Esophagus squamous epithelium (tissue), 4 donors: ENCODE measurements around the gene MRPS15.

Experiments used
- POLR2A ChIP-seq, 4 donors: fragments of 450-650 bp; IDR thresholded peaks; one replicate each; pipeline ENCODE4 v1.6.1; 2017; ENCODE audit warnings: antibody characterized with exemption in 4 of 4, mild to moderate bottlenecking in 4 of 4, moderate library complexity in 3 of 4
- TF ChIP-seq, protein P1 (sequence below), 6 experiments: fragments of 450-650 bp in 4 of 6; fragments of 200-600 bp in 2 of 6; sonication (generic) in 2 of 6; IDR thresholded peaks; one replicate each; pipeline ENCODE4 v1.5.1; 2016 to 2019; ENCODE audit warnings: antibody characterized with exemption in 6 of 6, mild to moderate bottlenecking in 4 of 6, moderate library complexity in 4 of 6

DNA sequence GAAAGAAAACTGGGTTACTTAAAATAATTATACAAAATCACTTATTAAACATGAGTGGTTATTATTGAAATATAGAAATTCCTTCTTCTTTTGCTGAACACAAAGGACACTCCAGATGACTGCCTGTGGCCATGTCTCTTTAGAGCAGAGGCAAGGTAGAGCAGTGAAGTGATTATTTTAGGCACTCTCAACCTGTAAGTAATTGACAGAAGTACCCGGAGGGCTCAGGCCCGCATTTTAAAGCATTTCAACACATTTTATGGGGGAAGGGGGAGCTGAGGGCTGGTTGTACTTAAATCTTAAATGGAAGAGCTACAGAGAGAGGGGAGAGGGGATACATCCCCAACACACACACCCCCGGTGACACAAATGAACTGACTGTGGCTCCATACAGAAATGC is 24.1 kb downstream of the MRPS15 start:
- TF ChIP-seq, protein P1, sequence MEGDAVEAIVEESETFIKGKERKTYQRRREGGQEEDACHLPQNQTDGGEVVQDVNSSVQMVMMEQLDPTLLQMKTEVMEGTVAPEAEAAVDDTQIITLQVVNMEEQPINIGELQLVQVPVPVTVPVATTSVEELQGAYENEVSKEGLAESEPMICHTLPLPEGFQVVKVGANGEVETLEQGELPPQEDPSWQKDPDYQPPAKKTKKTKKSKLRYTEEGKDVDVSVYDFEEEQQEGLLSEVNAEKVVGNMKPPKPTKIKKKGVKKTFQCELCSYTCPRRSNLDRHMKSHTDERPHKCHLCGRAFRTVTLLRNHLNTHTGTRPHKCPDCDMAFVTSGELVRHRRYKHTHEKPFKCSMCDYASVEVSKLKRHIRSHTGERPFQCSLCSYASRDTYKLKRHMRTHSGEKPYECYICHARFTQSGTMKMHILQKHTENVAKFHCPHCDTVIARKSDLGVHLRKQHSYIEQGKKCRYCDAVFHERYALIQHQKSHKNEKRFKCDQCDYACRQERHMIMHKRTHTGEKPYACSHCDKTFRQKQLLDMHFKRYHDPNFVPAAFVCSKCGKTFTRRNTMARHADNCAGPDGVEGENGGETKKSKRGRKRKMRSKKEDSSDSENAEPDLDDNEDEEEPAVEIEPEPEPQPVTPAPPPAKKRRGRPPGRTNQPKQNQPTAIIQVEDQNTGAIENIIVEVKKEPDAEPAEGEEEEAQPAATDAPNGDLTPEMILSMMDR (IDR thresholded peaks at IDR 0.05), result no peak
- TF ChIP-seq POLR2A (IDR thresholded peaks at IDR 0.05), result no peak
